NCI-H1417 (cell line): Measurements from ENCODE around the gene SIGLEC10.

ENCODE experiments used
- DNase-seq, 3 experiments: peaks; one replicate each; lab custom pipeline; 2025; lab: John Stamatoyannopoulos, UW

SIGLEC10 gene

GRCh38 chr19:51394050-51394836 lies 23.2 kb downstream of the SIGLEC10 start:
- no peak for DNase-seq

- DNase-seq = no peak
Measured at GRCh38 chr19:51392701-51393100, 24.7 kb downstream of the SIGLEC10 start.

- DNase-seq = no peak
Measured at GRCh38 chr19:51391073-51391611, 26.3 kb downstream of the SIGLEC10 start.

- no peak for DNase-seq
Measured at GRCh38 chr19:51389143-51389542, 28.3 kb downstream of the SIGLEC10 start.

GRCh38 chr19:51387924-51388389 lies 29.5 kb downstream of the SIGLEC10 start, which contains the start of gene LIM2:
LIM2 (minus strand) TSS chr19:51387974; CDS start chr19:51387443, 531 bp downstream.
- DNase-seq = no peak

GRCh38 chr19:51386882-51387520 lies 30.4 kb downstream of the SIGLEC10 start:
- DNase-seq = no peak

GRCh38 chr19:51382004-51382403 lies 35.4 kb downstream of the SIGLEC10 start:
- DNase-seq = no peak

- DNase-seq = no peak
Measured at GRCh38 chr19:51380379-51380778, 37.1 kb downstream of the SIGLEC10 start.

- no peak for DNase-seq
Measured at GRCh38 chr19:51377422-51377821, 40.0 kb downstream of the SIGLEC10 start.

GRCh38 chr19:51375504-51376221 lies 41.8 kb downstream of the SIGLEC10 start:
- DNase-seq = no peak

GRCh38 chr19:51372649-51373504 lies 44.6 kb downstream of the SIGLEC10 start, which contains the start of gene NKG7:
NKG7 (minus strand) TSS chr19:51372654; CDS start chr19:51372535, 119 bp downstream.
- no peak for DNase-seq

GRCh38 chr19:51372021-51372648 lies 45.3 kb downstream of the SIGLEC10 start:
- DNase-seq = no peak

- DNase-seq = no peak
Measured at GRCh38 chr19:51371186-51371690, 46.2 kb downstream of the SIGLEC10 start.

- DNase-seq = no peak
Measured at GRCh38 chr19:51370230-51370629, 47.2 kb downstream of the SIGLEC10 start.

GRCh38 chr19:51368366-51369282 lies 48.8 kb downstream of the SIGLEC10 start, which contains the start of gene CLDND2:
CLDND2 (minus strand) TSS chr19:51369003; CDS start chr19:51368577, 426 bp downstream.
- no peak for DNase-seq

GRCh38 chr19:51367565-51368365 lies 49.7 kb downstream of the SIGLEC10 start:
- DNase-seq = no peak

- no peak for DNase-seq
Measured at GRCh38 chr19:51367255-51367564, 50.2 kb downstream of the SIGLEC10 start.

GRCh38 chr19:51366389-51367254 lies 50.8 kb downstream of the SIGLEC10 start:
- DNase-seq = peak in 1 of 3 experiments; percentile 27
